Cortex of kidney (tissue), 1 donor: ENCODE data around the gene HIVEP2.

ENCODE experiments used
- DNase-seq: peaks from one replicate; lab custom pipeline; 2025; lab: John Stamatoyannopoulos, UW

Gene HIVEP2

GRCh38 chr6:142702501-142703460 is 242.2 kb downstream of the HIVEP2 start:
- no peak for DNase-seq
